Adrenal gland (tissue), 12 donors: Measurements from ENCODE around the gene TIPARP. TPM values are rescaled to one million over a fixed set of nuclear protein-coding genes. Genes with fewer than 3 reads are reported as not detected.

Source experiments
- DNase-seq, 7 donors: peaks; one replicate each; pipeline ENCODE4 v3.0.0-alpha.2; 2019 to 2020
- H3K27ac ChIP-seq, 5 donors: fragments of 200-600 bp; sonication (generic) in 4 of 5; 1 replicate in 3 of 5; 2 replicates in 2 of 5; pipeline versions ENCODE4 v1.5.1 to v1.8.0; 2016 to 2020; ENCODE audit warnings: mild to moderate bottlenecking in 1 of 5
- H3K27me3 ChIP-seq: fragments of 200-600 bp; 2 replicates; pipeline ENCODE4 v1.8.0; 2021
- H3K36me3 ChIP-seq, 2 donors: fragments of 200-600 bp; replicated peaks in 1 of 2; 1 replicate in 1 of 2; 2 replicates in 1 of 2; pipeline versions ENCODE4 v1.5.1 to v1.8.0; 2018 to 2022
- H3K4me1 ChIP-seq, 2 donors: fragments of 200-600 bp; replicated peaks in 1 of 2; 1 replicate in 1 of 2; 2 replicates in 1 of 2; pipeline versions ENCODE4 v1.5.1 to v1.8.0; 2018 to 2021
- H3K4me3 ChIP-seq, 4 donors: fragments of 200-600 bp; sonication (generic) in 3 of 4; one replicate each; pipeline ENCODE4 v1.5.1; 2016 to 2018
- H3K9me3 ChIP-seq, 3 donors: fragments of 200-600 bp; sonication (generic) in 1 of 3; replicated peaks in 1 of 3; 1 replicate in 2 of 3; 2 replicates in 1 of 3; pipeline versions ENCODE4 v1.5.1 to v1.8.0; 2016 to 2021
- POLR2A ChIP-seq, 2 donors: fragments of 450-650 bp; IDR thresholded peaks; one replicate each; pipeline ENCODE4 v1.6.1; 2017; ENCODE audit warnings: antibody characterized with exemption in 2 of 2, mild to moderate bottlenecking in 2 of 2, moderate library complexity in 1 of 2
- WGBS, 4 donors: extraction: QIAGEN DNeasy Blood & Tissue Kit in 2 of 4; methylation state at CpG; one replicate each; pipeline versions ENCODE4 v1.1.5 to v1.1.7; 2013 to 2017; 5-methylcytosine and 5-hydroxymethylcytosine counted together
- intact Hi-C, 2 donors: fragments of 100-400 bp; cut with DNase I; formaldehyde crosslinking; loops; one replicate each; pipeline versions ENCODE4 v1.14.1 to v1.15.0; 2022 to 2023
- polyA plus RNA-seq, 3 donors: library from polyadenylated mRNA; stranded (reverse); fragments of 200-250 nt in 2 of 3; fragments of 350-450 nt in 1 of 3; fragmentation: Illumina TruSeq in 1 of 3; extraction: RNeasy Lipid Tissue Mini Kit (QIAGEN cat#74804) in 1 of 3; gene quantifications; one replicate each; pipeline ENCODE4 v1.2.3, GENCODE V29; 2013 to 2014
- total RNA-seq, 9 donors: library from RNA; depleted of rRNA in 4 of 9; stranded (reverse); fragments of >200 nt in 4 of 9; fragments of 120-200 nt in 1 of 9; fragmentation: NEBNext Ultra II Directional in 1 of 9; extraction: Animal tissue kit (Norgen Biotek cat#: 25700) in 1 of 9; gene quantifications; one replicate each; pipeline versions ENCODE4 v1.1.0 to v1.2.4, GENCODE V29; 2013 to 2023
- TF ChIP-seq, protein P1 (sequence below), 6 experiments: fragments of 450-650 bp in 4 of 6; fragments of 200-600 bp in 2 of 6; sonication (generic) in 1 of 6; IDR thresholded peaks; 1 replicate in 5 of 6; 2 replicates in 1 of 6; pipeline versions ENCODE4 v1.5.1 to v1.8.0; 2016 to 2021; ENCODE audit warnings: antibody characterized with exemption in 6 of 6, mild to moderate bottlenecking in 2 of 6, moderate library complexity in 1 of 6
- donor health status: healthy with polysubstance abuse.
- donor health status: Bipolar disorder and iron deficiency.
- donor health status: DM: yes; HTN: yes; CAD: no.
- donor health status: DM: no; HTN: no; CAD: no.
- donor health status: DM: no; HTN: no; CAD: no.
- donor health status: DM: yes; HTN: yes; CAD: no.

The TIPARP gene
- total and polyA plus RNA-seq, 12 donors: 9.5 to 75.5 (median 18.2) TPM

DNA sequence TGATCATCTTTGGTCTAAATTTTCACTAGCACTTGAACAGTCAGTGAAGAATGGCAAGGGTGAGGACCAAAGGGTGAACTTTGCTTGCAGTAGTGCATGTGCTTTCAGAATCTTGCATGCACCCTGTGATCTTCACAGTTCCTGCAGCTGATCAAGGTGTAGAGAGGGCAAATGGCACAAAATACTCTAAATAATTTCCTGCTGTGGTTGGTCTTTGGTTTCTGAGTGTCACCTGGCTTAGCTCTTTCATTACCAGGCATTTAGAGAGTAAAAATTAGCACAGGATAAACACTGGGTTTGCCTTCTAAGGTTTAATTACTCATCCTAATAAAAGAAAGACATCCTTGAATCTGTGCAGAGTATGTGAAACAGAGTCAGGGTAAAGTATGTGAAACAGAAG, 11.4 kb downstream of the TIPARP start:
- no peak for DNase-seq
- H3K27me3 ChIP-seq: no peaks in the 10 kb centered on the region
- intact Hi-C loops: no loop called here
- no peak overlapping the region for H3K4me3 ChIP-seq
- H3K27ac ChIP-seq: no peak overlapping the region
- peaks cover 10 to 83% of the 10 kb centered on the region in 2 donors for H3K4me1 ChIP-seq
- TF ChIP-seq, protein P1, sequence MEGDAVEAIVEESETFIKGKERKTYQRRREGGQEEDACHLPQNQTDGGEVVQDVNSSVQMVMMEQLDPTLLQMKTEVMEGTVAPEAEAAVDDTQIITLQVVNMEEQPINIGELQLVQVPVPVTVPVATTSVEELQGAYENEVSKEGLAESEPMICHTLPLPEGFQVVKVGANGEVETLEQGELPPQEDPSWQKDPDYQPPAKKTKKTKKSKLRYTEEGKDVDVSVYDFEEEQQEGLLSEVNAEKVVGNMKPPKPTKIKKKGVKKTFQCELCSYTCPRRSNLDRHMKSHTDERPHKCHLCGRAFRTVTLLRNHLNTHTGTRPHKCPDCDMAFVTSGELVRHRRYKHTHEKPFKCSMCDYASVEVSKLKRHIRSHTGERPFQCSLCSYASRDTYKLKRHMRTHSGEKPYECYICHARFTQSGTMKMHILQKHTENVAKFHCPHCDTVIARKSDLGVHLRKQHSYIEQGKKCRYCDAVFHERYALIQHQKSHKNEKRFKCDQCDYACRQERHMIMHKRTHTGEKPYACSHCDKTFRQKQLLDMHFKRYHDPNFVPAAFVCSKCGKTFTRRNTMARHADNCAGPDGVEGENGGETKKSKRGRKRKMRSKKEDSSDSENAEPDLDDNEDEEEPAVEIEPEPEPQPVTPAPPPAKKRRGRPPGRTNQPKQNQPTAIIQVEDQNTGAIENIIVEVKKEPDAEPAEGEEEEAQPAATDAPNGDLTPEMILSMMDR (IDR thresholded peaks at IDR 0.05): no peak
- no peak for TF ChIP-seq POLR2A (IDR thresholded peaks at IDR 0.05)
- H3K36me3 ChIP-seq: no peaks in the 10 kb centered on the region
- no peaks in the 10 kb centered on the region for H3K9me3 ChIP-seq

DNA sequence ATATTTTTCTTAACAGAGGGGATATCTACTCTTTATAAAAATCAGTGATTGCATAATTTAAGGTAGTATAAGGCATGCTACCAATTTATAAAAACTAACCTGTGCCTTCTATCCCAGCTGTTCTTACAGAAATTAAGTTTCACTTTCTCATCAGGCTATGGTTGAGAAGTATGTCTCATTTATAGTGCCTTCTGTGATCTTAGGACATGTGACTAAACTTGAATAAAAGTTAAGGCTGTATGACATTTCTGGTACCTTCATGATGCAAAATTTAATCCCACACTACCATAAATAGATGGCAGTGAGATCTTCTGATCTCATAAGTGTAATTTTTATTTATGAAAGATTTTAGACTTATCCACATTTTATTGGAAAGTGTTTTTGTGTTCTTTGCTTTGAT, 12.6 kb downstream of the TIPARP start:
- H3K36me3 ChIP-seq: no peaks in the 10 kb centered on the region
- no peaks in the 10 kb centered on the region for H3K9me3 ChIP-seq
- no peak for DNase-seq
- H3K27me3 ChIP-seq: no peaks in the 10 kb centered on the region
- no peak overlapping the region for H3K27ac ChIP-seq
- H3K4me3 ChIP-seq: no peak overlapping the region
- H3K4me1 ChIP-seq: peaks cover 16 to 83% of the 10 kb centered on the region in 2 donors
- intact Hi-C loops: no loop called here
- no peak for TF ChIP-seq POLR2A (IDR thresholded peaks at IDR 0.05)
- TF ChIP-seq, protein P1 (IDR thresholded peaks at IDR 0.05): no peak

DNA sequence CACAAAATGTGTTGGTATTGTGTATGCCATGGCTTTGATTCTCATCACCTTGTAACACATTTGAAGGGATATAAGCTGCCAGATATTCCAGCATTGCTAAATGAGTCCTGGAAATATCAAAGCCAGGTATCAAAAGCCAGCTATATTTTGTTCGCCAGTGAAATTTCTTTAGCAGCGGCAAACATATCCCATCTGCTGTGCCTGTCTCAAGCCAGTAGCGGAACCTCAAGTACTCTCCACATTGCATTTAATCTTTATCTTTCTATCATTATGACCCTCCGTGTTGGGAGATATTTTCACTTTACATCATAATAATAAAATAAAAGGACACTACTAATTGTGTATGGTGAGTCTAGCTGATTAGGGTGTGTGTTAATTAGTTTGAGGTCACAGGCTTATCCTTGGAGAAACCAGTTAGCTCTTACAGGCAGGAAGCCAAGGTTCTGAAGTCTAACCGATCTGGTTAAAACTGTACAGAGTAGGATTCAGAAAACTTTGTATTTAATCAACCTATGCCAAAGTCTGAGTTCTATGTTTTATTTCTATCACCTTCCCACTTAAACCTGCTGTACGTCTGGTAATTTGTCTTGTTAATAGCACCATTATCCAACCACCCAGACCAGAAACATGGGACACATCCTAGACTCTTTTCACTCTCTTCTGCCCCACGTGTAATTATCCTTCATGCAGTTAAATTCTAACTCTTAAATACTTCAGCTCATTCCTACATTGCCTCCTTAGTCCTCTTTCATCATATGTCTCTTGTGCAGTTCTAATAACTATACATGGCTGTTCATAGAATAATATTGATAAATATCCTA, 14.5 kb downstream of the TIPARP start:
- DNase-seq: no peak
- Histone ChIP-seq H3K27ac (no peak overlapping the region), H3K27me3 (no peaks in the 10 kb centered on the region), H3K9me3 (no peaks in the 10 kb centered on the region), H3K36me3 (no peaks in the 10 kb centered on the region), H3K4me3 (no peak overlapping the region), H3K4me1 (peaks cover 16 to 82% of the 10 kb centered on the region in 2 donors)
- 87 to 94% (median 94%) methylated on average over 7 of the region's 7 CpGs for WGBS, 4 donors
- intact Hi-C loops: no loop called here
- no peak for TF ChIP-seq POLR2A (IDR thresholded peaks at IDR 0.05)
- TF ChIP-seq, protein P1 (IDR thresholded peaks at IDR 0.05): no peak

DNA sequence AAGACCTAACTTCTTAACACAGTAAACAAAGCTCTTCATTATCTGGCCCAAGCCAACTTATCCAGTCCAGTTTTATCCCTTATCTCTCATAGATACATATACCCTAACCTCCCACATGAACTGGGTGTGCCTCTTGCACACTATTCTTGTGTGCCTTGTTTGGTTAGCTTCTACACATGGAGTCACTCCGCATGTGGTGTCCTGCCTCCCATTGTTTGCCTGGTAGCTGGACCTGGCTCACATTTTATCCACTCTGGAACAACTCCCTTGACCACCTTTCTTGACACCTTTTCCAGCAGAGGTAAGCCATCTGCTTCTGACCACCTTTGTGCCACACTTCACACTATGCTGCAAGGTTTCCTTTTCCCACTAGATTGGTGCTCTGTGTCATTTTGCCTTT, 15.2 kb downstream of the TIPARP start:
- Histone ChIP-seq H3K27ac (no peak overlapping the region), H3K4me3 (no peak overlapping the region), H3K27me3 (no peaks in the 10 kb centered on the region), H3K9me3 (no peaks in the 10 kb centered on the region), H3K36me3 (no peaks in the 10 kb centered on the region), H3K4me1 (peaks cover 16 to 75% of the 10 kb centered on the region in 2 donors)
- no peak for DNase-seq
- intact Hi-C loops: no loop called here
- TF ChIP-seq POLR2A (IDR thresholded peaks at IDR 0.05): no peak
- TF ChIP-seq, protein P1 (IDR thresholded peaks at IDR 0.05): no peak
- 0% methylated on average over 1 of the region's 1 CpG for WGBS, 4 donors
